Ascending aorta (tissue), 2 donors: Measurements from ENCODE around the gene HSPB6. TPM values are rescaled to one million over a fixed set of nuclear protein-coding genes. Genes with fewer than 3 reads are reported as not detected.

Experiments
- DNase-seq, 2 donors: peaks; one replicate each; pipeline ENCODE4 v3.0.0-alpha.2; 2019; ENCODE audit warnings: low spot score in 2 of 2
- H3K27ac ChIP-seq, 2 donors: fragments of 200-600 bp; sonication (generic); one replicate each; pipeline ENCODE4 v1.5.1; 2016 to 2017; ENCODE audit warnings: mild to moderate bottlenecking in 1 of 2
- H3K27me3 ChIP-seq: fragments of 200-600 bp; sonication (generic); one replicate; pipeline ENCODE4 v1.5.1; 2017
- H3K36me3 ChIP-seq, 2 donors: fragments of 200-600 bp; sonication (generic); one replicate each; pipeline ENCODE4 v1.5.1; 2016
- H3K4me1 ChIP-seq, 2 donors: fragments of 200-600 bp; sonication (generic); one replicate each; pipeline ENCODE4 v1.5.1; 2016 to 2017; ENCODE audit warnings: mild to moderate bottlenecking in 1 of 2
- H3K4me3 ChIP-seq, 2 donors: fragments of 200-600 bp; sonication (generic); one replicate each; pipeline ENCODE4 v1.5.1; 2016 to 2017; ENCODE audit warnings: mild to moderate bottlenecking in 1 of 2
- H3K9me3 ChIP-seq, 2 donors: fragments of 200-600 bp; sonication (generic); one replicate each; pipeline ENCODE4 v1.5.1; 2016
- CTCF ChIP-seq, 3 experiments: fragments of 200-600 bp in 2 of 3; fragments of 450-650 bp in 1 of 3; sonication (generic) in 2 of 3; IDR thresholded peaks; one replicate each; pipeline ENCODE4 v1.5.1; 2016 to 2019; ENCODE audit warnings: antibody characterized with exemption in 3 of 3, mild to moderate bottlenecking in 1 of 3, moderate library complexity in 1 of 3
- intact Hi-C: fragments of 100-400 bp; cut with DNase I; formaldehyde crosslinking; loops from one replicate; pipeline ENCODE4 v1.15.1; 2023
- total RNA-seq: library from RNA; depleted of rRNA; stranded (reverse); fragments of >200 nt; gene quantifications from one replicate; pipeline ENCODE4 v1.1.0, GENCODE V29; 2016

The HSPB6 gene
- total RNA-seq, 1 donor from 2014 or later = 265 TPM

GRCh38 chr19:35731779-35732405 lies 24.9 kb downstream of the HSPB6 start:
- DNase-seq = no peak
- no peaks in the 10 kb centered on the region for H3K9me3 ChIP-seq
- H3K36me3 ChIP-seq = peaks cover 84 to 94% of the 10 kb centered on the region in 2 donors
- H3K27ac ChIP-seq = no peak overlapping the region
- intact Hi-C loops = no loop called here
- no peak overlapping the region for H3K4me3 ChIP-seq
- TF ChIP-seq CTCF (IDR thresholded peaks at IDR 0.05) = no peak
- H3K27me3 ChIP-seq = no peaks in the 10 kb centered on the region
- no peaks in the 10 kb centered on the region for H3K4me1 ChIP-seq

- Histone ChIP-seq H3K4me3 (no peak overlapping the region), H3K9me3 (no peaks in the 10 kb centered on the region), H3K27ac (no peak overlapping the region), H3K36me3 (peaks cover 87 to 94% of the 10 kb centered on the region in 2 donors), H3K4me1 (no peaks in the 10 kb centered on the region), H3K27me3 (no peaks in the 10 kb centered on the region)
- intact Hi-C loops = no loop called here
- TF ChIP-seq CTCF (IDR thresholded peaks at IDR 0.05) = no peak
- no peak for DNase-seq
Measured at GRCh38 chr19:35731353-35731752, 25.5 kb downstream of the HSPB6 start.

- TF ChIP-seq CTCF (IDR thresholded peaks at IDR 0.05) = no peak
- Histone ChIP-seq H3K4me3 (no peak overlapping the region), H3K27ac (no peak overlapping the region), H3K27me3 (no peaks in the 10 kb centered on the region), H3K36me3 (peaks cover 96 to 97% of the 10 kb centered on the region in 2 donors), H3K4me1 (no peaks in the 10 kb centered on the region), H3K9me3 (no peaks in the 10 kb centered on the region)
- intact Hi-C loops = no loop called here
- DNase-seq = no peak
Measured at GRCh38 chr19:35730326-35730725, 26.5 kb downstream of the HSPB6 start.

GRCh38 chr19:35729763-35730162 lies 27.1 kb downstream of the HSPB6 start:
- Histone ChIP-seq H3K9me3 (no peaks in the 10 kb centered on the region), H3K36me3 (peaks cover 96 to 97% of the 10 kb centered on the region in 2 donors), H3K27ac (no peak overlapping the region), H3K27me3 (no peaks in the 10 kb centered on the region), H3K4me3 (no peak overlapping the region), H3K4me1 (no peaks in the 10 kb centered on the region)
- DNase-seq = no peak
- TF ChIP-seq CTCF (IDR thresholded peaks at IDR 0.05) = no peak
- intact Hi-C loops = no loop called here

GRCh38 chr19:35729021-35729420 lies 27.8 kb downstream of the HSPB6 start:
- DNase-seq = no peak
- Histone ChIP-seq H3K27ac (no peak overlapping the region), H3K27me3 (no peaks in the 10 kb centered on the region), H3K36me3 (peaks cover 96 to 98% of the 10 kb centered on the region in 2 donors), H3K4me1 (no peaks in the 10 kb centered on the region), H3K4me3 (no peak overlapping the region), H3K9me3 (no peaks in the 10 kb centered on the region)
- intact Hi-C loops = no loop called here
- TF ChIP-seq CTCF (IDR thresholded peaks at IDR 0.05) = no peak
